ENCODE data around the gene IL27RA.
"Not testable (repeated sequence)": the region's sequence is repeated elsewhere in the genome, so short reads cannot be mapped to it uniquely, and the experiment has no call there.

IL27RA gene

GRCh38 chr19:14002571-14003250 lies 28.9 kb upstream of the IL27RA start:
- no peak overlapping the region for H3K9ac ChIP-seq (ENCODE audit: low read depth, low read length)
- peaks cover 10% of the 10 kb centered on the region for H3K9me3 ChIP-seq (replicated peaks; ENCODE audit: low read length)
- H3K4me1 ChIP-seq (ENCODE audit: control insufficient read depth, insufficient read depth, low read length) = peaks cover 25% of the 10 kb centered on the region
- no peaks in the 10 kb centered on the region for H3K27me3 ChIP-seq (ENCODE audit: control insufficient read depth, insufficient read depth, low read length)
- no peak overlapping the region for H3K4me3 ChIP-seq (ENCODE audit: low read length)
- H3K4me2 ChIP-seq (ENCODE audit: low read length) = peak overlapping the region; percentile 12
- peaks cover 15% of the 10 kb centered on the region for H3K36me3 ChIP-seq (ENCODE audit: insufficient read depth, low read length)

DNA sequence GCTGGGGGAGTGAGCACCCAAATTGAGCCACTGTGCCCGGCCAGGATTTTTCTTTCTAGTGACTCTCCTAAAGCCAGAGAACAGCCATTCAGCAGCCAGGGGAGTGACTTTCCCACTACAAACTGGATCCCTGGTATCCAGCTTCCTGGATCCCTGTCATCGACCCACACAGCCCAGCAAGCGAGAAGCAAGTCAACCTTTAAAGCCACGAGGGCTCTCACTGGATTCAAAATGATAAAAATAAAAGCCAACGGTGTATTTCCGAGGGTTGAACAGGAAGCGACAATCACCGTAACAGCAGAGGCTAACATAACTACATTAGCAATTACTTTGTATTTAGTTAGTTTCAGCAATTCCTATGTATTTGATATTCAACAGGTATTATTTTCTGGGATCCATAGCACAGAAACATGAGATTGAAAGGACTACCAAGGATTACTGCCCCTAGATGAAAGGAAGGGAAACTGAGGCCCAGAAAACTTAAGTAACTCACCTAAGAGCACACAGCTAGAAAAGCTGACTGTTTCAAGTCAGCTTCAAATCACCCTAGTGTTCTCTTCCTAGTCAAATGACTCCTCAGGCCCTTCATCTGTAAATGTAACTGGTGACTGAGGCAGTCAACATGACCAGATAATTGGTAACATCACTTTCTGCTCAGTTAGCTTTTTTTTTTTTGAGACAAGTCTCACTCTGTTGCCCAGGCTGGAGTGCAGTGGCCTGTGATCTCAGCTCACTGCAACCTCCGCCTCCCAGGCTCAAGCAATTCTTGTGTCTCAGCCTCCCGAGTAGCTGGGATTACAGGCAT lies 28.1 kb upstream of the IL27RA start:
- Histone ChIP-seq H3K9ac (ENCODE audit: low read depth, low read length) (no peak overlapping the region), H3K4me3 (ENCODE audit: low read length) (no peak overlapping the region), H3K4me1 (ENCODE audit: control insufficient read depth, insufficient read depth, low read length) (peaks cover 25% of the 10 kb centered on the region), H3K4me2 (ENCODE audit: low read length) (peak overlapping the region; percentile 12), H3K27me3 (ENCODE audit: control insufficient read depth, insufficient read depth, low read length) (no peaks in the 10 kb centered on the region), H3K36me3 (ENCODE audit: insufficient read depth, low read length) (peaks cover 8% of the 10 kb centered on the region), H3K9me3 (replicated peaks; ENCODE audit: low read length) (peaks cover 10% of the 10 kb centered on the region)

- H3K9me3 ChIP-seq (replicated peaks; ENCODE audit: low read length) = no peaks in the 10 kb centered on the region
- H3K36me3 ChIP-seq (ENCODE audit: insufficient read depth, low read length) = no peaks in the 10 kb centered on the region
- no peaks in the 10 kb centered on the region for H3K27me3 ChIP-seq (ENCODE audit: control insufficient read depth, insufficient read depth, low read length)
- H3K9ac ChIP-seq (ENCODE audit: low read depth, low read length) = peak overlapping the region; percentile 1
- H3K4me3 ChIP-seq (ENCODE audit: low read length) = peak overlapping the region; percentile 84
- peak overlapping the region; percentile 73 for H3K4me2 ChIP-seq (ENCODE audit: low read length)
- peaks cover 25% of the 10 kb centered on the region for H3K4me1 ChIP-seq (ENCODE audit: control insufficient read depth, insufficient read depth, low read length)
Observed at GRCh38 chr19:14004619-14005348, 26.8 kb upstream of the IL27RA start.

- no peaks in the 10 kb centered on the region for H3K27me3 ChIP-seq (ENCODE audit: control insufficient read depth, insufficient read depth, low read length)
- no peaks in the 10 kb centered on the region for H3K36me3 ChIP-seq (ENCODE audit: insufficient read depth, low read length)
- peak overlapping the region; percentile 95 for H3K9ac ChIP-seq (ENCODE audit: low read depth, low read length)
- H3K4me3 ChIP-seq (ENCODE audit: low read length) = peak overlapping the region; percentile 84
- peak overlapping the region; percentile 73 for H3K4me2 ChIP-seq (ENCODE audit: low read length)
- no peaks in the 10 kb centered on the region for H3K9me3 ChIP-seq (replicated peaks; ENCODE audit: low read length)
- H3K4me1 ChIP-seq (ENCODE audit: control insufficient read depth, insufficient read depth, low read length) = peaks cover 25% of the 10 kb centered on the region
Observed at GRCh38 chr19:14005349-14006084, 26.0 kb upstream of the IL27RA start.

- peaks cover 25% of the 10 kb centered on the region for H3K4me1 ChIP-seq (ENCODE audit: control insufficient read depth, insufficient read depth, low read length)
Observed at GRCh38 chr19:14006085-14006765, 25.3 kb upstream of the IL27RA start, which contains the start of gene RFX1. TSS of gene RFX1 (minus strand) at chr19:14006320. CDS start at chr19:13993843, 12,477 bp downstream.

GRCh38 chr19:14006766-14007562 lies 24.6 kb upstream of the IL27RA start:
- Histone ChIP-seq H3K4me2 (ENCODE audit: low read length) (peak overlapping the region; percentile 85), H3K4me3 (ENCODE audit: low read length) (peak overlapping the region; percentile 84), H3K27me3 (ENCODE audit: control insufficient read depth, insufficient read depth, low read length) (no peaks in the 10 kb centered on the region), H3K4me1 (ENCODE audit: control insufficient read depth, insufficient read depth, low read length) (peaks cover 25% of the 10 kb centered on the region), H3K36me3 (ENCODE audit: insufficient read depth, low read length) (no peaks in the 10 kb centered on the region), H3K9ac (ENCODE audit: low read depth, low read length) (peak overlapping the region; percentile 95), H3K9me3 (replicated peaks; ENCODE audit: low read length) (no peaks in the 10 kb centered on the region)

More at GRCh38 chr19:14006085-14006765, 25.3 kb upstream of the IL27RA start, which contains the start of gene RFX1:
- Histone ChIP-seq H3K9ac (ENCODE audit: low read depth, low read length) (peak within 1 kb of the TSS; percentile 95), H3K4me2 (ENCODE audit: low read length) (peak within 1 kb of the TSS; percentile 85), H3K4me3 (ENCODE audit: low read length) (peak within 1 kb of the TSS; percentile 84), H3K27me3 (ENCODE audit: control insufficient read depth, insufficient read depth, low read length) (no peaks in the 10 kb centered on the region), H3K36me3 (ENCODE audit: insufficient read depth, low read length) (no peaks in the 10 kb centered on the region), H3K9me3 (replicated peaks; ENCODE audit: low read length) (no peaks in the 10 kb centered on the region)

DNA sequence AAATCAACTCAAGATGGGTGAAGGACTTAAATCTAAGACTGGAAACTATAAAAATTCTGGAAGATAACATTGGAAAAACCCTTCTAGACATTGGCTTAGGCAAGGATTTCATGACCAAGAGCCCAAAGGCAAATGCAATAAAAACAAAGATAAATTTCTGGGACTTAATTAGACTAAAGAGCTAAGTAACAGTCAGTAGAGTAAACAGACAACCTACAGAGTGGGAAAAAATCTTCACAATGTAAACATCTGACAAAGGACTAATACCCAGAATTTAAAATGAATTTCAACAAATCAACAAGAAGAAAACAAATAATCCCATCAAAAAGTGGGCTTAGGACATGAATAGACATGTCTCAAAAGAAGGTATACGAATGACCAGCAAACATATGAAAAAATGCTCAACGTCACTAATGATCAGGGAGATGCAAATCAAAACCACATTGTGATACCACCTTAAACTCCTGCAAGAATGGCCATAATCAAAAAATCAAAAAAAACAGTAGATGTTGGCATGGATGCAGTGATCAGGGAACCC lies 19.1 kb upstream of the IL27RA start:
- Histone ChIP-seq H3K4me2 (ENCODE audit: low read length) (no peak overlapping the region), H3K4me3 (ENCODE audit: low read length) (no peak overlapping the region), H3K36me3 (ENCODE audit: insufficient read depth, low read length) (no peaks in the 10 kb centered on the region), H3K27me3 (ENCODE audit: control insufficient read depth, insufficient read depth, low read length) (peaks cover 3% of the 10 kb centered on the region), H3K4me1 (ENCODE audit: control insufficient read depth, insufficient read depth, low read length) (no peaks in the 10 kb centered on the region), H3K9me3 (replicated peaks; ENCODE audit: low read length) (no peaks in the 10 kb centered on the region), H3K9ac (ENCODE audit: low read depth, low read length) (no peak overlapping the region)

- peaks cover 3% of the 10 kb centered on the region for H3K27me3 ChIP-seq (ENCODE audit: control insufficient read depth, insufficient read depth, low read length)
- H3K4me3 ChIP-seq (ENCODE audit: low read length) = no peak overlapping the region
- H3K4me2 ChIP-seq (ENCODE audit: low read length) = no peak overlapping the region
- no peaks in the 10 kb centered on the region for H3K9me3 ChIP-seq (replicated peaks; ENCODE audit: low read length)
- no peaks in the 10 kb centered on the region for H3K4me1 ChIP-seq (ENCODE audit: control insufficient read depth, insufficient read depth, low read length)
- no peak overlapping the region for H3K9ac ChIP-seq (ENCODE audit: low read depth, low read length)
- H3K36me3 ChIP-seq (ENCODE audit: insufficient read depth, low read length) = no peaks in the 10 kb centered on the region
Observed at GRCh38 chr19:14015524-14016035, 16.0 kb upstream of the IL27RA start.

GRCh38 chr19:14019100-14019499 lies 12.5 kb upstream of the IL27RA start:
- Histone ChIP-seq H3K4me2 (ENCODE audit: low read length) (no peak overlapping the region), H3K27me3 (ENCODE audit: control insufficient read depth, insufficient read depth, low read length) (no peaks in the 10 kb centered on the region), H3K4me1 (ENCODE audit: control insufficient read depth, insufficient read depth, low read length) (peaks cover 3% of the 10 kb centered on the region), H3K9ac (ENCODE audit: low read depth, low read length) (no peak overlapping the region), H3K36me3 (ENCODE audit: insufficient read depth, low read length) (no peaks in the 10 kb centered on the region), H3K4me3 (ENCODE audit: low read length) (no peak overlapping the region), H3K9me3 (replicated peaks; ENCODE audit: low read length) (no peaks in the 10 kb centered on the region)

DNA sequence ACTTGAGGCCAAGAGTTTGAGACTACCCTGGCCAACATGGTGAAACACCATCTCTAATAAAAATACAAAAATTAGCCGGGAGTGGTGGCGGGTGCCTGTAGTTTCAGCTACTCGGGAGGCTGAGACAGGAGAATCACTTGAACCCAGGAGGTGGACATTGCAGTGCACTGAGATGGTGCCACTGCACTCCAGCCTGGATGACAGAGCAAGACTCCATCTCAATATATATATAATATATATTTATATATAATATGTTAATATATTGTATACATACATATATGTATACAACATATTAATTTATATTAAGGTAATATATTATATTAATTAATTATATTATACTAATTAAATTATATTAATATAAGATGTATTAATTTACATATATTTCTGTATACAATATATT lies 11.8 kb upstream of the IL27RA start:
- H3K36me3 ChIP-seq (ENCODE audit: insufficient read depth, low read length); H3K9me3 ChIP-seq (replicated peaks; ENCODE audit: low read length); H3K4me1 ChIP-seq (ENCODE audit: control insufficient read depth, insufficient read depth, low read length); H3K27me3 ChIP-seq (ENCODE audit: control insufficient read depth, insufficient read depth, low read length); H3K9ac ChIP-seq (ENCODE audit: low read depth, low read length); H3K4me3 ChIP-seq (ENCODE audit: low read length); H3K4me2 ChIP-seq (ENCODE audit: low read length): not testable (repeated sequence)

All from skeletal muscle satellite cell (primary cell).